Mesenchymal stem cell (in vitro differentiated cells and primary cell): ENCODE data around the gene RAB22A.
A peak's percentile ranks its signal among the peaks of the same experiment; 100 is the strongest.
"Not testable (repeated sequence)": the region's sequence is repeated elsewhere in the genome, so short reads cannot be mapped to it uniquely, and the experiment has no call there.

ENCODE experiments used
- DNase-seq: peaks from one replicate; pipeline ENCODE4 v3.0.0-alpha.2; 2013
- H2AFZ ChIP-seq: one replicate; pipeline ENCODE4 v1.6.1; 2013; ENCODE audit warnings: low read depth, mild to moderate bottlenecking, control low read depth, inconsistent platforms, low read length, moderate library complexity
- H2AK5ac ChIP-seq: 2 replicates; pipeline ENCODE4 v1.6.1; 2013; ENCODE audit warnings: low read length, moderate library complexity, mild to moderate bottlenecking, inconsistent platforms; ENCODE audit not compliant: severe bottlenecking
- H2BK120ac ChIP-seq: one replicate; pipeline ENCODE4 v1.6.1; 2013; ENCODE audit warnings: low read depth, mild to moderate bottlenecking, inconsistent platforms, low read length, moderate library complexity
- H2BK12ac ChIP-seq, 2 experiments: one replicate each; pipeline ENCODE4 v1.6.1; 2013; ENCODE audit warnings: inconsistent platforms in 2 of 2, low read length in 2 of 2, mild to moderate bottlenecking in 2 of 2, moderate library complexity in 2 of 2, control low read depth in 1 of 2
- H2BK15ac ChIP-seq: one replicate; pipeline ENCODE4 v1.6.1; 2013; ENCODE audit warnings: mild to moderate bottlenecking, low read depth, inconsistent platforms; ENCODE audit not compliant: poor library complexity, severe bottlenecking
- H2BK5ac ChIP-seq: 2 replicates; pipeline ENCODE4 v1.6.1; 2013; ENCODE audit warnings: low read depth, mild to moderate bottlenecking, low read length, control low read depth, inconsistent platforms; ENCODE audit not compliant: poor library complexity, severe bottlenecking
- H3K14ac ChIP-seq, 2 experiments: one replicate each; pipeline ENCODE4 v1.6.1; 2013; ENCODE audit warnings: inconsistent platforms in 2 of 2, low read length in 2 of 2, control low read depth in 1 of 2, mild to moderate bottlenecking in 1 of 2, moderate library complexity in 1 of 2
- H3K18ac ChIP-seq, 2 experiments: one replicate each; pipeline ENCODE4 v1.6.1; 2013; ENCODE audit warnings: inconsistent platforms in 2 of 2, low read length in 2 of 2, control low read depth in 1 of 2, low read depth in 1 of 2, mild to moderate bottlenecking in 1 of 2
- H3K23ac ChIP-seq, 2 experiments: one replicate each; pipeline ENCODE4 v1.6.1; 2013; ENCODE audit warnings: inconsistent platforms in 2 of 2, low read length in 2 of 2, mild to moderate bottlenecking in 2 of 2, moderate library complexity in 2 of 2, control low read depth in 1 of 2
- H3K27ac ChIP-seq: 2 replicates; pipeline ENCODE4 v1.5.1; 2013; ENCODE audit warnings: mild to moderate bottlenecking, moderate library complexity, low read length, control low read depth, inconsistent platforms; ENCODE audit not compliant: poor library complexity, severe bottlenecking
- H3K27me3 ChIP-seq, 2 experiments: 2 replicates each; pipeline versions ENCODE4 v1.6.1 to v1.7.0; 2013; ENCODE audit warnings: low read length in 2 of 2, mild to moderate bottlenecking in 2 of 2, moderate library complexity in 2 of 2, control low read depth in 1 of 2, inconsistent platforms in 1 of 2; ENCODE audit not compliant: control insufficient read depth in 1 of 2, insufficient read depth in 1 of 2
- H3K36me3 ChIP-seq, 2 experiments: 2 replicates each; pipeline versions ENCODE4 v1.6.1 to v1.7.0; 2013; ENCODE audit warnings: low read length in 2 of 2, control low read depth in 1 of 2, inconsistent platforms in 1 of 2, low read depth in 1 of 2, mild to moderate bottlenecking in 1 of 2; ENCODE audit not compliant: insufficient read depth in 2 of 2, control insufficient read depth in 1 of 2
- H3K4ac ChIP-seq, 2 experiments: one replicate each; pipeline ENCODE4 v1.6.1; 2013; ENCODE audit warnings: inconsistent platforms in 2 of 2, low read length in 2 of 2, mild to moderate bottlenecking in 2 of 2, moderate library complexity in 2 of 2, control low read depth in 1 of 2, low read depth in 1 of 2
- H3K4me1 ChIP-seq: 2 replicates; pipeline ENCODE4 v1.6.1; 2013; ENCODE audit warnings: low read depth, low read length, control low read depth; ENCODE audit not compliant: control insufficient read depth, insufficient read depth
- H3K4me2 ChIP-seq: 2 replicates; pipeline ENCODE4 v1.6.1; 2013; ENCODE audit warnings: low read length, mild to moderate bottlenecking, inconsistent platforms; ENCODE audit not compliant: poor library complexity, severe bottlenecking
- H3K4me3 ChIP-seq, 2 experiments: 2 replicates each; pipeline versions ENCODE4 v1.5.1 to v1.7.0; 2013; ENCODE audit warnings: low read length in 2 of 2, mild to moderate bottlenecking in 2 of 2, control low read depth in 1 of 2, low read depth in 1 of 2; ENCODE audit not compliant: insufficient read depth in 1 of 2
- H3K79me1 ChIP-seq: replicated peaks from 2 replicates; pipeline ENCODE4 v1.6.1; 2013; ENCODE audit warnings: mild to moderate bottlenecking, control low read depth, low read length, inconsistent platforms; ENCODE audit not compliant: poor library complexity, severe bottlenecking
- H3K9ac ChIP-seq: 2 replicates; pipeline ENCODE4 v1.7.0; 2013; ENCODE audit warnings: mild to moderate bottlenecking, low read length, moderate library complexity
- H3K9me3 ChIP-seq: 2 replicates; pipeline ENCODE4 v1.7.0; 2013; ENCODE audit warnings: mild to moderate bottlenecking, low read length; ENCODE audit not compliant: control insufficient read depth
- H4K8ac ChIP-seq: one replicate; pipeline ENCODE4 v1.6.1; 2013; ENCODE audit warnings: inconsistent platforms, mild to moderate bottlenecking, low read length, moderate library complexity
- H4K91ac ChIP-seq: one replicate; pipeline ENCODE4 v1.6.1; 2013; ENCODE audit warnings: mild to moderate bottlenecking, low read length, inconsistent platforms
- WGBS: methylation state at CpG from one replicate; pipeline ENCODE4 v1.1.7; 2013; ENCODE audit warnings: mixed read lengths; 5-methylcytosine and 5-hydroxymethylcytosine counted together

Gene RAB22A

GRCh38 chr20:58407201-58407873, 97.8 kb downstream of the RAB22A start:
- no peak overlapping the region for H3K18ac ChIP-seq
- no peak overlapping the region for H4K91ac ChIP-seq
- H2BK15ac ChIP-seq = no peak overlapping the region
- no peaks in the 10 kb centered on the region for H3K9me3 ChIP-seq
- no peak overlapping the region for H2AK5ac ChIP-seq
- H3K14ac ChIP-seq = no peak overlapping the region
- H3K79me1 ChIP-seq = no peaks in the 10 kb centered on the region
- no peak overlapping the region for H3K4me3 ChIP-seq
- H3K27me3 ChIP-seq = no peaks in the 10 kb centered on the region
- H2AFZ ChIP-seq = no peak overlapping the region
- WGBS = no CpG with 5 or more reads among the region's 4 CpGs
- H4K8ac ChIP-seq = no peak overlapping the region
- H3K4me2 ChIP-seq = no peak overlapping the region
- H3K4me1 ChIP-seq = peaks cover 2% of the 10 kb centered on the region
- DNase-seq = peak; percentile 30
- H3K9ac ChIP-seq = peak overlapping the region; percentile 21
- no peak overlapping the region for H3K4ac ChIP-seq
- no peak overlapping the region for H3K27ac ChIP-seq
- no peak overlapping the region for H2BK5ac ChIP-seq
- no peak overlapping the region for H2BK120ac ChIP-seq
- H2BK12ac ChIP-seq = no peak overlapping the region
- no peak overlapping the region for H3K23ac ChIP-seq
- H3K36me3 ChIP-seq = no peaks in the 10 kb centered on the region

DNA sequence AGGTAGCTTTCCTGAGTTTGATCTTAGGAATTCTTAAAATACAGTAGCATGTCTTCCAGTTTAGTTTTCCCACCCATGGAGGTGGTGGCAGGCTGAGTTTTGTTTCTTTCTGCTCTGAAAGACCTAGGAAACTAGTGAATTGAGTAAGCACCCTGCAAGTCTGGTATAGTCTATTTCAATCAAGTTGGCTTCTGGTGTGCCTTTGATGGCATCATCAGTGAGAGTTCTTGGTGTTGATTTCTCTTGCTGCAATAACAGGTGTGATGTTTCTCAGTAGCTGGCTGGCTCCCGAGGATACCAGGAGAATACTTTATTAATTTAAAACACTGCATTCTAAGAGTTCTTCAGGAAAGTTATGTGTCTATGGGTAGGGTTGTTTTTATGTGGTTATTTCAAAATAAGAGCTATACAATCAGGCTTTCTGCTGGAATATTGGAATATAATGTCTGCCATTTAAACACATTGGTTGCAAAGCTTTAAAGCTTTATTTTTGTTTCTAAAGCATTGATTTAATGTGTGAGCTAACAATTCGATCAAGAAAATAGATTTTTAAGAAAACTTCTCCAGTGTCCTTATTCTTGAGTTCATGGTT, 98.5 kb downstream of the RAB22A start:
- peak; percentile 35 for DNase-seq
- H3K4me2 ChIP-seq = no peak overlapping the region
- WGBS = no CpG with 5 or more reads among the region's 2 CpGs
- peak overlapping the region; percentile 69 for H2AK5ac ChIP-seq
- H3K14ac ChIP-seq = no peak overlapping the region
- H4K8ac ChIP-seq = no peak overlapping the region
- no peak overlapping the region for H2BK12ac ChIP-seq
- no peak overlapping the region for H2AFZ ChIP-seq
- H3K27me3 ChIP-seq = no peaks in the 10 kb centered on the region
- no peaks in the 10 kb centered on the region for H3K36me3 ChIP-seq
- H2BK15ac ChIP-seq = no peak overlapping the region
- H4K91ac ChIP-seq = no peak overlapping the region
- H3K4ac ChIP-seq = no peak overlapping the region
- H3K9me3 ChIP-seq = no peaks in the 10 kb centered on the region
- H3K27ac ChIP-seq = peak overlapping the region; percentile 49
- H3K9ac ChIP-seq = no peak overlapping the region
- H3K4me1 ChIP-seq = peaks cover 2% of the 10 kb centered on the region
- no peak overlapping the region for H3K4me3 ChIP-seq
- no peak overlapping the region for H2BK120ac ChIP-seq
- H3K23ac ChIP-seq = no peak overlapping the region
- no peaks in the 10 kb centered on the region for H3K79me1 ChIP-seq
- H2BK5ac ChIP-seq = no peak overlapping the region
- H3K18ac ChIP-seq = peak overlapping the region in 1 of 2 experiments; percentile 23

GRCh38 chr20:58408603-58409246, 99.2 kb downstream of the RAB22A start:
- Histone ChIP-seq H2AK5ac (no peak overlapping the region), H4K91ac (no peak overlapping the region), H2BK5ac (no peak overlapping the region), H3K4me2 (no peak overlapping the region), H3K79me1 (no peaks in the 10 kb centered on the region), H3K9ac (no peak overlapping the region), H3K23ac (no peak overlapping the region), H3K14ac (no peak overlapping the region), H4K8ac (no peak overlapping the region), H3K27me3 (no peaks in the 10 kb centered on the region), H3K4me3 (no peak overlapping the region), H2BK120ac (no peak overlapping the region), H2BK12ac (no peak overlapping the region), H3K9me3 (no peaks in the 10 kb centered on the region), H3K36me3 (no peaks in the 10 kb centered on the region), H3K4me1 (peaks cover 2% of the 10 kb centered on the region), H2AFZ (no peak overlapping the region), H3K18ac (no peak overlapping the region), H3K27ac (no peak overlapping the region), H3K4ac (no peak overlapping the region), H2BK15ac (no peak overlapping the region)
- peak; percentile 20 for DNase-seq
- no CpG with 5 or more reads among the region's 3 CpGs for WGBS

DNA sequence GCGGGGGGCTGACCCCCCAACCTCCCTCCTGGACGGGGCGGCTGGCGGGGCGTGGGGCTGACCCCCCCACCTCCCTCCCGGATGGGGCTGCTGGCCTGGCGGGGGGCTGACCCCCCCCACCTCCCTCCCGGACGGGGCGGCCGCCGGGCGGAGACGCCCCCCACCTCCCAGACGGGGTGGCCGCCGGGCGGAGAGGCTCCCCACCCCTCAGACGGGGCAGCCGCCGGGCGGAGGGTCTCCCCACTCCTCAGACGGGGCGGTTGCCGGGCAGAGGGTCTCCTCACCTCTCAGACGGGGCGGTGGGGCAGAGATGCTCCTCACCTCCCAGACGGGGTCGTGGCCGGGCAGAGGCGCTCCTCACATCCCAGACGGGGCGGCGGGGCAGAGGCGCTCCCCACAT, 104.7 kb downstream of the RAB22A start:
- not testable (repeated sequence) for H3K18ac ChIP-seq, H2BK5ac ChIP-seq, H3K9me3 ChIP-seq, H3K27me3 ChIP-seq, H3K4me3 ChIP-seq, H2AK5ac ChIP-seq, H4K8ac ChIP-seq, H3K23ac ChIP-seq, H3K4me2 ChIP-seq, H2AFZ ChIP-seq, H3K9ac ChIP-seq, H3K14ac ChIP-seq, H2BK12ac ChIP-seq, H2BK15ac ChIP-seq, H4K91ac ChIP-seq, H3K4me1 ChIP-seq, H3K27ac ChIP-seq, H2BK120ac ChIP-seq, DNase-seq, H3K79me1 ChIP-seq, H3K4ac ChIP-seq
- 100% methylated on average over 1 of the region's 35 CpGs for WGBS
- peaks cover 2 to 20% of the 10 kb centered on the region in 2 experiments for H3K36me3 ChIP-seq
